Stomach (tissue), 9 donors: ENCODE results near the gene XIAP. TPM values are rescaled to one million over a fixed set of nuclear protein-coding genes. Genes with fewer than 3 reads are reported as not detected.

Experiments used
- DNase-seq, 2 donors: peaks; one replicate each; pipeline versions ENCODE4 v3.0.0 to v3.0.0-alpha.2; 2013 to 2019
- H3K27ac ChIP-seq, 5 donors: fragments of 200-600 bp in 4 of 5; sonication (generic) in 4 of 5; one replicate each; pipeline ENCODE4 v1.5.1; 2013 to 2019; ENCODE audit warnings: mild to moderate bottlenecking in 1 of 5, moderate library complexity in 1 of 5
- H3K27me3 ChIP-seq, 3 donors: fragments of 200-600 bp; sonication (generic); one replicate each; pipeline ENCODE4 v1.5.1; 2017 to 2019; ENCODE audit warnings: mixed run types in 1 of 3
- H3K36me3 ChIP-seq, 4 donors: fragments of 200-600 bp; sonication (generic); 1 replicate in 3 of 4; 2 replicates in 1 of 4; pipeline ENCODE4 v1.5.1; 2016 to 2019
- H3K4me1 ChIP-seq, 4 donors: fragments of 200-600 bp; sonication (generic); one replicate each; pipeline ENCODE4 v1.5.1; 2016 to 2019
- H3K4me3 ChIP-seq, 4 donors: fragments of 200-600 bp; sonication (generic) in 3 of 4; one replicate each; pipeline ENCODE4 v1.5.1; 2016 to 2019; ENCODE audit warnings: mild to moderate bottlenecking in 1 of 4
- H3K9me3 ChIP-seq, 4 donors: fragments of 200-600 bp; sonication (generic); one replicate each; pipeline ENCODE4 v1.5.1; 2016 to 2019
- CTCF ChIP-seq, 7 experiments: fragments of 450-650 bp in 4 of 7; fragments of 200-600 bp in 3 of 7; sonication (generic) in 3 of 7; IDR thresholded peaks; one replicate each; pipeline ENCODE4 v1.5.1; 2016 to 2019; ENCODE audit warnings: antibody characterized with exemption in 7 of 7, control low read depth in 2 of 7, mild to moderate bottlenecking in 1 of 7
- EP300 ChIP-seq: sonication (generic); formaldehyde crosslinking; IDR thresholded peaks from one replicate; pipeline ENCODE4 v1.6.1; 2017; ENCODE audit warnings: antibody characterized with exemption
- POLR2A ChIP-seq, 4 donors: fragments of 450-650 bp; IDR thresholded peaks; one replicate each; pipeline ENCODE4 v1.6.1; 2016; ENCODE audit warnings: antibody characterized with exemption in 4 of 4, control low read depth in 2 of 4, mild to moderate bottlenecking in 1 of 4, moderate library complexity in 1 of 4
- POLR2AphosphoS5 ChIP-seq, 3 donors: sonication (generic); formaldehyde crosslinking; IDR thresholded peaks; one replicate each; pipeline ENCODE4 v1.6.1; 2016; ENCODE audit warnings: antibody characterized with exemption in 3 of 3
- WGBS, 5 donors: extraction: QIAGEN DNeasy Blood & Tissue Kit in 3 of 5; methylation state at CpG; one replicate each; pipeline versions ENCODE4 v1.1.5 to v1.1.7; 2013 to 2018; 5-methylcytosine and 5-hydroxymethylcytosine counted together
- intact Hi-C: fragments of 100-400 bp; cut with DNase I; formaldehyde crosslinking; loops from one replicate; pipeline ENCODE4 v1.15.1; 2023; ENCODE audit warnings: low total_unique reads
- polyA plus RNA-seq, 3 donors: library from polyadenylated mRNA; stranded (reverse); fragments of 200-250 nt; gene quantifications; one replicate each; pipeline ENCODE4 v1.2.3, GENCODE V29; 2013
- total RNA-seq, 5 donors: library from RNA; depleted of rRNA; stranded (reverse); fragments of >200 nt; gene quantifications; one replicate each; pipeline versions ENCODE4 v1.1.0 to v1.2.3, GENCODE V29; 2014 to 2016
- donor health status: healthy with polysubstance abuse.
- donor health status: Bipolar disorder and iron deficiency.
- donor health status: healthy.

Gene XIAP
- total and polyA plus RNA-seq, 8 donors = 5.0 to 47.2 (median 10.3) TPM

DNA sequence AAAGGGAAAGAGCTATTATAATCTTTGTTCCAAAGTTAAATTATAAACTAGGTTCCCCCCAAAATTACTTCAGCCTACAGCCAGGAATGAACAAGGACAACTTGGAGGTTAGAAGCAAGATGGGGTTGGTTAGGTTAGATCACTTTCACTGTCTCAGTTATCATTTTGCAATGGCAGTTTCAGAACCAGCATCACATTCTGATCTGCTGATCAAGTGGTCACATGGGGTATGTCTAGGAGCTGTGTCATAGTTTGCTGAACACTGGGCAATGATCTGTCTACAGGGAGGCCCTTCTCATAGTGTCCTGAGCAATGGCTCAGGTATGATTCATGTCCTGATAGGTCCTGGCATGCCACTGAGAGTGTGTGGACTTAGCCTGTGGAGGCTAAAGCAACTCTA is 41.6 kb upstream of the XIAP start:
- Histone ChIP-seq H3K4me3 (no peak overlapping the region), H3K4me1 (no peaks in the 10 kb centered on the region), H3K27me3 (no peaks in the 10 kb centered on the region), H3K36me3 (no peaks in the 10 kb centered on the region), H3K9me3 (no peaks in the 10 kb centered on the region), H3K27ac (no peak overlapping the region)
- TF ChIP-seq CTCF (IDR thresholded peaks at IDR 0.05) = no peak
- no peak for TF ChIP-seq EP300
- no peak for TF ChIP-seq POLR2A (IDR thresholded peaks at IDR 0.05)
- no peak for TF ChIP-seq POLR2AphosphoS5 (IDR thresholded peaks at IDR 0.05)
- peak in 1 of 2 donors; percentile 20 for DNase-seq
- intact Hi-C loops = no loop called here

- Histone ChIP-seq H3K9me3 (no peaks in the 10 kb centered on the region), H3K4me1 (no peaks in the 10 kb centered on the region), H3K27me3 (no peaks in the 10 kb centered on the region), H3K36me3 (no peaks in the 10 kb centered on the region), H3K27ac (no peak overlapping the region), H3K4me3 (no peak overlapping the region)
- TF ChIP-seq POLR2A (IDR thresholded peaks at IDR 0.05) = no peak
- no peak for TF ChIP-seq CTCF (IDR thresholded peaks at IDR 0.05)
- no peak for TF ChIP-seq POLR2AphosphoS5 (IDR thresholded peaks at IDR 0.05)
- no peak for TF ChIP-seq EP300
- WGBS, 5 donors = 37 to 52% (median 44%) methylated on average over 1 of the region's 1 CpG
- intact Hi-C loops = no loop called here
- no peak for DNase-seq
Measured at GRCh38 chrX:123822965-123823364, 36.9 kb upstream of the XIAP start.

GRCh38 chrX:123830309-123830708 is 29.5 kb upstream of the XIAP start:
- WGBS, 5 donors = 27 to 57% (median 41%) methylated on average over 5 to 6 of the region's 6 CpGs
- H3K9me3 ChIP-seq = no peaks in the 10 kb centered on the region
- peaks cover 0 to 3% (median 0%) of the 10 kb centered on the region in 4 donors for H3K4me1 ChIP-seq
- H3K27me3 ChIP-seq = no peaks in the 10 kb centered on the region
- no peak for TF ChIP-seq POLR2A (IDR thresholded peaks at IDR 0.05)
- TF ChIP-seq EP300 = no peak
- TF ChIP-seq CTCF (IDR thresholded peaks at IDR 0.05) = no peak
- TF ChIP-seq POLR2AphosphoS5 (IDR thresholded peaks at IDR 0.05) = no peak
- no peaks in the 10 kb centered on the region for H3K36me3 ChIP-seq
- no peak overlapping the region for H3K4me3 ChIP-seq
- DNase-seq = peak; percentile 36 to 79
- H3K27ac ChIP-seq = no peak overlapping the region
- intact Hi-C loops = no loop called here

GRCh38 chrX:123833387-123833786 is 26.5 kb upstream of the XIAP start:
- Histone ChIP-seq H3K4me1 (peaks cover 0 to 3% (median 0%) of the 10 kb centered on the region in 4 donors), H3K27me3 (no peaks in the 10 kb centered on the region), H3K4me3 (no peak overlapping the region), H3K36me3 (no peaks in the 10 kb centered on the region), H3K27ac (no peak overlapping the region), H3K9me3 (no peaks in the 10 kb centered on the region)
- intact Hi-C loops = no loop called here
- WGBS, 5 donors = 26 to 69% (median 41%) methylated on average over 5 to 7 of the region's 7 CpGs
- peak in 5 of 7 experiments; percentile 45 to 83 (median 59) for TF ChIP-seq CTCF (IDR thresholded peaks at IDR 0.05)
- no peak for TF ChIP-seq POLR2A (IDR thresholded peaks at IDR 0.05)
- peak; percentile 64 to 79 for DNase-seq
